Inferior parietal cortex (tissue), 1 donor: ENCODE measurements around the gene TRAPPC2.

ENCODE experiments used
- DNase-seq: peaks from one replicate; pipeline ENCODE4 v3.0.0-alpha.2; 2016; ENCODE audit errors: extremely low spot score

TRAPPC2 gene

GRCh38 chrX:13734278-13735172 lies at the start of gene TRAPPC2, which contains the start of gene OFD1:
Gene TRAPPC2, minus strand, starts transcription at chrX:13734620. Its CDS starts 14,657 bp downstream, at chrX:13719963.
Gene OFD1, plus strand, starts transcription at chrX:13734748. Its CDS starts 324 bp downstream, at chrX:13735072.
- peak; percentile 88 for DNase-seq

- DNase-seq, result no peak
Observed at GRCh38 chrX:13780868-13781427, 46.5 kb upstream of the TRAPPC2 start.

- DNase-seq, result no peak
Observed at GRCh38 chrX:13778916-13779315, 44.5 kb upstream of the TRAPPC2 start.

GRCh38 chrX:13776387-13776786 lies 42.0 kb upstream of the TRAPPC2 start:
- no peak for DNase-seq

- DNase-seq, result no peak
Observed at GRCh38 chrX:13775837-13776236, 41.4 kb upstream of the TRAPPC2 start.

GRCh38 chrX:13774696-13775095 lies 40.3 kb upstream of the TRAPPC2 start:
- no peak for DNase-seq

GRCh38 chrX:13770013-13770535 lies 35.7 kb upstream of the TRAPPC2 start:
- no peak for DNase-seq

- no peak for DNase-seq
Observed at GRCh38 chrX:13768939-13769338, 34.5 kb upstream of the TRAPPC2 start.

GRCh38 chrX:13764765-13765164 lies 30.3 kb upstream of the TRAPPC2 start:
- no peak for DNase-seq

GRCh38 chrX:13764281-13764680 lies 29.9 kb upstream of the TRAPPC2 start:
- DNase-seq, result no peak

- DNase-seq, result no peak
Observed at GRCh38 chrX:13763489-13763888, 29.1 kb upstream of the TRAPPC2 start.

GRCh38 chrX:13761606-13762414 lies 27.4 kb upstream of the TRAPPC2 start:
- DNase-seq, result no peak

GRCh38 chrX:13760426-13760825 lies 26.0 kb upstream of the TRAPPC2 start:
- no peak for DNase-seq

- peak; percentile 1 for DNase-seq
Observed at GRCh38 chrX:13759152-13759718, 24.8 kb upstream of the TRAPPC2 start.

GRCh38 chrX:13756381-13756780 lies 22.0 kb upstream of the TRAPPC2 start:
- DNase-seq, result no peak

- no peak for DNase-seq
Observed at GRCh38 chrX:13755254-13755653, 20.8 kb upstream of the TRAPPC2 start.

- no peak for DNase-seq
Observed at GRCh38 chrX:13754765-13755164, 20.3 kb upstream of the TRAPPC2 start.

GRCh38 chrX:13752646-13753045 lies 18.2 kb upstream of the TRAPPC2 start:
- no peak for DNase-seq

GRCh38 chrX:13752141-13752540 lies 17.7 kb upstream of the TRAPPC2 start:
- no peak for DNase-seq

GRCh38 chrX:13750812-13751211 lies 16.4 kb upstream of the TRAPPC2 start:
- no peak for DNase-seq

GRCh38 chrX:13750204-13750603 lies 15.8 kb upstream of the TRAPPC2 start:
- DNase-seq, result no peak

- no peak for DNase-seq
Observed at GRCh38 chrX:13748486-13748885, 14.1 kb upstream of the TRAPPC2 start.
